Fibroblast of lung (primary cell): ENCODE measurements around the gene TICAM2.

Experiments used
- EZH2 ChIP-seq: IDR thresholded peaks from 2 replicates; pipeline ENCODE4 v1.5.1; 2012; ENCODE audit warnings: low read length, control low read depth, mild to moderate bottlenecking; ENCODE audit errors: missing control alignments
- TF ChIP-seq, protein P1 (sequence below), 2 donors: IDR thresholded peaks in 1 of 2; conservative IDR thresholded peaks in 1 of 2; 1 replicate in 1 of 2; 2 replicates in 1 of 2; pipeline ENCODE4 v1.5.1; 2011 to 2012; ENCODE audit warnings: low read length in 2 of 2, control low read depth in 1 of 2, inconsistent platforms in 1 of 2, low read depth in 1 of 2, mild to moderate bottlenecking in 1 of 2

DNA sequence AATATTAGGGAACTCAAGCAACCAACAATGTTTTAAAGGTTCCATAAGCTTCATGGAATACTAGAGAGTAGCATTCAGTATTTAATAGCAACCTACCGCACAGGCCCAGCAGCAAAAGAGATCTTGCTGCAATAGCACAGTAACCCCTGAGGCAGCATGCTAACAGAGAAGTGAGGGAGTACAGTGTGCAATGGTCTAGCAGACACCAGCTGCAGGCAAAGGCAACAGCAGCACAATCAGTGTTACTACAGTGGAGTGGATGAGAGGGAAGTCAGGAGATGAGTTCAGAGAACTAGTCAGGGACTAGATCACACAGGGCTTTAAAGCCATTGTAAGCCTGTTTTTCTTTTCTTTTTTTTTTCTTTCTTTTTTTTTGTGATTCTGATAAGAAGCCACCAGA is 2.8 kb downstream of the TICAM2 start:
- TF ChIP-seq, protein P1, sequence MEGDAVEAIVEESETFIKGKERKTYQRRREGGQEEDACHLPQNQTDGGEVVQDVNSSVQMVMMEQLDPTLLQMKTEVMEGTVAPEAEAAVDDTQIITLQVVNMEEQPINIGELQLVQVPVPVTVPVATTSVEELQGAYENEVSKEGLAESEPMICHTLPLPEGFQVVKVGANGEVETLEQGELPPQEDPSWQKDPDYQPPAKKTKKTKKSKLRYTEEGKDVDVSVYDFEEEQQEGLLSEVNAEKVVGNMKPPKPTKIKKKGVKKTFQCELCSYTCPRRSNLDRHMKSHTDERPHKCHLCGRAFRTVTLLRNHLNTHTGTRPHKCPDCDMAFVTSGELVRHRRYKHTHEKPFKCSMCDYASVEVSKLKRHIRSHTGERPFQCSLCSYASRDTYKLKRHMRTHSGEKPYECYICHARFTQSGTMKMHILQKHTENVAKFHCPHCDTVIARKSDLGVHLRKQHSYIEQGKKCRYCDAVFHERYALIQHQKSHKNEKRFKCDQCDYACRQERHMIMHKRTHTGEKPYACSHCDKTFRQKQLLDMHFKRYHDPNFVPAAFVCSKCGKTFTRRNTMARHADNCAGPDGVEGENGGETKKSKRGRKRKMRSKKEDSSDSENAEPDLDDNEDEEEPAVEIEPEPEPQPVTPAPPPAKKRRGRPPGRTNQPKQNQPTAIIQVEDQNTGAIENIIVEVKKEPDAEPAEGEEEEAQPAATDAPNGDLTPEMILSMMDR (conservative IDR thresholded peaks at IDR 0.05 in 1 of 2, IDR thresholded peaks at IDR 0.05 in 1 of 2; ENCODE audit: low read depth in 1 of 2, low read length in 2 of 2): no peak
- TF ChIP-seq EZH2: no peak
